ENCODE measurements around the gene OAT.

DNA sequence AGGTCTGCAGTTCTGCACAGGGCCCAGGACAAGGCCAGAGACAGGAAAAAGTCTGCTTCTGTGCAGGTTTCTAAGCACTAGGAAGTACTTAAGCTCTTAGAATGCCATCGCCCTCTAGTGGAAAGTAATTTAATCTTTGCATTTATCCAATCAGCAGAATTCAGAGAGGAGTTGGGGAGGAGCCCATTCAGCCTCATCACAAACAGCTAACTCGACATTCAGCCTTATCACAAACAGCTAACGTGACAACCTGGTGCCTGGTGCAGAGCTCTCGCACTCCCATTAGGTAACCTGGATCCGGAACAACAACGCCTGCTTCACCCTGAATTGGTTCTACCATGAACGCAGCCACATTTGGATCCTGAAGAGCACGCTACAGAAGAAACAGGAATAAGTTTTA, 15.2 kb downstream of the OAT start:
- TF ChIP-seq GLIS3 (CRISPR knock-in tag; IDR thresholded peaks at IDR 0.05), result no peak
- TF ChIP-seq BACH2 (CRISPR knock-in tag; IDR thresholded peaks at IDR 0.05; ENCODE audit: borderline replicate concordance), result no peak
- TF ChIP-seq, protein P1, sequence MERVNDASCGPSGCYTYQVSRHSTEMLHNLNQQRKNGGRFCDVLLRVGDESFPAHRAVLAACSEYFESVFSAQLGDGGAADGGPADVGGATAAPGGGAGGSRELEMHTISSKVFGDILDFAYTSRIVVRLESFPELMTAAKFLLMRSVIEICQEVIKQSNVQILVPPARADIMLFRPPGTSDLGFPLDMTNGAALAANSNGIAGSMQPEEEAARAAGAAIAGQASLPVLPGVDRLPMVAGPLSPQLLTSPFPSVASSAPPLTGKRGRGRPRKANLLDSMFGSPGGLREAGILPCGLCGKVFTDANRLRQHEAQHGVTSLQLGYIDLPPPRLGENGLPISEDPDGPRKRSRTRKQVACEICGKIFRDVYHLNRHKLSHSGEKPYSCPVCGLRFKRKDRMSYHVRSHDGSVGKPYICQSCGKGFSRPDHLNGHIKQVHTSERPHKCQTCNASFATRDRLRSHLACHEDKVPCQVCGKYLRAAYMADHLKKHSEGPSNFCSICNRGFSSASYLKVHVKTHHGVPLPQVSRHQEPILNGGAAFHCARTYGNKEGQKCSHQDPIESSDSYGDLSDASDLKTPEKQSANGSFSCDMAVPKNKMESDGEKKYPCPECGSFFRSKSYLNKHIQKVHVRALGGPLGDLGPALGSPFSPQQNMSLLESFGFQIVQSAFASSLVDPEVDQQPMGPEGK (CRISPR knock-in tag; IDR thresholded peaks at IDR 0.05; ENCODE audit: borderline replicate concordance), result no peak
- TF ChIP-seq SNAI2 (CRISPR knock-in tag; IDR thresholded peaks at IDR 0.05), result no peak
- TF ChIP-seq ZFP30 (CRISPR knock-in tag; IDR thresholded peaks at IDR 0.05), result no peak
- no peak for TF ChIP-seq ZNF565 (CRISPR knock-in tag; conservative IDR thresholded peaks at IDR 0.05; ENCODE audit: low read depth)
- TF ChIP-seq, protein P2, sequence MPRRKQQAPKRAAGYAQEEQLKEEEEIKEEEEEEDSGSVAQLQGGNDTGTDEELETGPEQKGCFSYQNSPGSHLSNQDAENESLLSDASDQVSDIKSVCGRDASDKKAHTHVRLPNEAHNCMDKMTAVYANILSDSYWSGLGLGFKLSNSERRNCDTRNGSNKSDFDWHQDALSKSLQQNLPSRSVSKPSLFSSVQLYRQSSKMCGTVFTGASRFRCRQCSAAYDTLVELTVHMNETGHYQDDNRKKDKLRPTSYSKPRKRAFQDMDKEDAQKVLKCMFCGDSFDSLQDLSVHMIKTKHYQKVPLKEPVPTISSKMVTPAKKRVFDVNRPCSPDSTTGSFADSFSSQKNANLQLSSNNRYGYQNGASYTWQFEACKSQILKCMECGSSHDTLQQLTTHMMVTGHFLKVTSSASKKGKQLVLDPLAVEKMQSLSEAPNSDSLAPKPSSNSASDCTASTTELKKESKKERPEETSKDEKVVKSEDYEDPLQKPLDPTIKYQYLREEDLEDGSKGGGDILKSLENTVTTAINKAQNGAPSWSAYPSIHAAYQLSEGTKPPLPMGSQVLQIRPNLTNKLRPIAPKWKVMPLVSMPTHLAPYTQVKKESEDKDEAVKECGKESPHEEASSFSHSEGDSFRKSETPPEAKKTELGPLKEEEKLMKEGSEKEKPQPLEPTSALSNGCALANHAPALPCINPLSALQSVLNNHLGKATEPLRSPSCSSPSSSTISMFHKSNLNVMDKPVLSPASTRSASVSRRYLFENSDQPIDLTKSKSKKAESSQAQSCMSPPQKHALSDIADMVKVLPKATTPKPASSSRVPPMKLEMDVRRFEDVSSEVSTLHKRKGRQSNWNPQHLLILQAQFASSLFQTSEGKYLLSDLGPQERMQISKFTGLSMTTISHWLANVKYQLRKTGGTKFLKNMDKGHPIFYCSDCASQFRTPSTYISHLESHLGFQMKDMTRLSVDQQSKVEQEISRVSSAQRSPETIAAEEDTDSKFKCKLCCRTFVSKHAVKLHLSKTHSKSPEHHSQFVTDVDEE (CRISPR knock-in tag; IDR thresholded peaks at IDR 0.05), result no peak
- TF ChIP-seq, protein P3, sequence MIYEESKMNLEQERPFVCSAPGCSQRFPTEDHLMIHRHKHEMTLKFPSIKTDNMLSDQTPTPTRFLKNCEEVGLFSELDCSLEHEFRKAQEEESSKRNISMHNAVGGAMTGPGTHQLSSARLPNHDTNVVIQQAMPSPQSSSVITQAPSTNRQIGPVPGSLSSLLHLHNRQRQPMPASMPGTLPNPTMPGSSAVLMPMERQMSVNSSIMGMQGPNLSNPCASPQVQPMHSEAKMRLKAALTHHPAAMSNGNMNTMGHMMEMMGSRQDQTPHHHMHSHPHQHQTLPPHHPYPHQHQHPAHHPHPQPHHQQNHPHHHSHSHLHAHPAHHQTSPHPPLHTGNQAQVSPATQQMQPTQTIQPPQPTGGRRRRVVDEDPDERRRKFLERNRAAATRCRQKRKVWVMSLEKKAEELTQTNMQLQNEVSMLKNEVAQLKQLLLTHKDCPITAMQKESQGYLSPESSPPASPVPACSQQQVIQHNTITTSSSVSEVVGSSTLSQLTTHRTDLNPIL (CRISPR knock-in tag; IDR thresholded peaks at IDR 0.05; ENCODE audit: low read depth), result no peak
- TF ChIP-seq ZNF70 (CRISPR knock-in tag; IDR thresholded peaks at IDR 0.05), result no peak
- TF ChIP-seq TOX (CRISPR knock-in tag; IDR thresholded peaks at IDR 0.05; ENCODE audit: borderline replicate concordance), result no peak
- no peak for TF ChIP-seq ISL1 (CRISPR knock-in tag; IDR thresholded peaks at IDR 0.05)
- no peak for TF ChIP-seq ZNF8 (CRISPR knock-in tag; IDR thresholded peaks at IDR 0.05)
- no peak for TF ChIP-seq ARNTL (CRISPR knock-in tag; IDR thresholded peaks at IDR 0.05; ENCODE audit: borderline replicate concordance, low read depth)
- TF ChIP-seq OSR1 (CRISPR knock-in tag; IDR thresholded peaks at IDR 0.05), result no peak

Data from SK-N-SH treated with all-trans-retinoic acid at 6 μM for 48 hours (cell line).